HG03135 (cell line): Measurements from ENCODE around the gene CCDC106.
A peak's percentile ranks its signal among the peaks of the same experiment; 100 is the strongest.

Experiments used
- ATAC-seq: cut with Tn5 transposase; IDR thresholded peaks from one replicate; pipeline ENCODE4 v1.9.1; 2021; ENCODE audit warnings: mild to moderate bottlenecking, moderate library complexity; ENCODE audit not compliant: unreplicated experiment

The CCDC106 gene

GRCh38 chr19:55667006-55667381, 19.0 kb downstream of the CCDC106 start:
- no peak for ATAC-seq

DNA sequence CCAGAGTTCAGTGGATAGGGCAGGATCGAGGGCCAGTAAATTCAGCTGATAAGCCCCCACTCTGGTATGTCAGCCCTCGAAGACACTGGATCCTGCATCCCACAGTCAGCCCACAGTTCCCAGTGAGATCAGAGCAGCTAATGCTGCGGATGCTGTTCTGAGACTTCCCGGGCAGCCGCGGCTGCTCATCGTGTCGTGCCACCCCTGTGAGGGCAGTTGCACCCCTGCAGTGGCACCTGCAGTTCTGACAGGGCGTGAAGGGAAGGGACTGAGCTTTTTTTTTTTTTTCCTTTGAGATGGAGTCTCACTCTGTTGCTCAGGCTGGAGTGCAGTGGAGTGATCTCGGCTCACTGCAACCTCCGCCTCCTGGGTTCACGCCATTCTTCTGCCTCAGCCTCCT, 19.5 kb downstream of the CCDC106 start:
- ATAC-seq, result no peak

DNA sequence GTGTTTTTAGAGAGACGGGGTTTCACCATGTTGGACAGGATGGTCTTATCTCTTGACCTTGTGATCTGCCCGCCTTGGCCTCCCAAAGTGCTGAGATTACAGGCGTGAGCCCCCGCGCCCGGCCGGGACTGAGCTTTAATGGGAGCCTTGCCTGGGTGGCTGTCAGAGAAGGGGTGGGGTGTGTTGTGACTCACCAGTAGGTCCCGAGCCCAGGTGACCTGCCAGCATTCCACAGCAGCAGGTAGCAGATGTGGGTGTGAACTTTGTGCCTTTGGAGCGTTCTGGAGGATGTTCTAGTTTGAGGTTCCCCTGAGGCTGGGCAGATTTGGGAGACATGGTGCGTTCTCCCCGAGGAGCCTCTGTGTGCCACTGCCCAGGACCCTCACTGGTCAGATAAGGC, 19.9 kb downstream of the CCDC106 start:
- no peak for ATAC-seq

DNA sequence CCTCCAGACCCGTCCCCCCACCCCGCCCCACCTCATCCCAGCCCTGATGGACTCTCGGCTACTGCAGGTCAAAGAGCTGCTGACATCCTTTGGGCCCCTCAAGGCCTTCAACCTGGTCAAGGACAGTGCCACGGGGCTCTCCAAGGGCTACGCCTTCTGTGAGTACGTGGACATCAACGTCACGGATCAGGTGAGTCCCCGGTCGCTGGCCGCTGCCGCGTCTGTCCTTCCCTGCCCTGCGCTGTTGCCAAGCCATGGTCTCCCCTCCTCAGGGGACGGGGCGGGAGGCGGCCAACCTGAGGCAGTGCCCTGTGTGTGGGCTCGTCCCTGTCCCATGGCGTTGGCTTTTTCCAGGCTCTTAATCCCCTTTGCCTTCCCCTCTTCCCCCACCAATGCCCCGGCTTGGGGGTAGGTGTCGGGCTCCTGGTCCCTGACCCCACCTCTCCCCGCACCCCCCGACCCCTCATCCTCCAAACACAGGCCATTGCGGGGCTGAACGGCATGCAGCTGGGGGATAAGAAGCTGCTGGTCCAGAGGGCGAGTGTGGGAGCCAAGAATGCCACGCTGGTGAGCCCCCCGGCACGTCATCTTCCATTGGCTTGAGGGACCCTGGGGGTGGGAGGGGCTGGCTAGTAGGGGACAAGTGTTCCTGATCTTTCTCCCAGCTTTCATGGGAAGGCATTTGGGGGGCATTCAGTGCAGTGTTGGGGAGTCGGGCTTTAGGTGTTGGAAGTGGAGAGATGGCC, 20.8 kb downstream of the CCDC106 start:
- no peak for ATAC-seq

- no peak for ATAC-seq
Observed at GRCh38 chr19:55669418-55670279, 21.6 kb downstream of the CCDC106 start.

GRCh38 chr19:55670280-55671053, 22.5 kb downstream of the CCDC106 start:
- ATAC-seq, result no peak

GRCh38 chr19:55671054-55671378, 23.0 kb downstream of the CCDC106 start:
- ATAC-seq, result no peak

- no peak for ATAC-seq
Observed at GRCh38 chr19:55672418-55672817, 24.4 kb downstream of the CCDC106 start.

DNA sequence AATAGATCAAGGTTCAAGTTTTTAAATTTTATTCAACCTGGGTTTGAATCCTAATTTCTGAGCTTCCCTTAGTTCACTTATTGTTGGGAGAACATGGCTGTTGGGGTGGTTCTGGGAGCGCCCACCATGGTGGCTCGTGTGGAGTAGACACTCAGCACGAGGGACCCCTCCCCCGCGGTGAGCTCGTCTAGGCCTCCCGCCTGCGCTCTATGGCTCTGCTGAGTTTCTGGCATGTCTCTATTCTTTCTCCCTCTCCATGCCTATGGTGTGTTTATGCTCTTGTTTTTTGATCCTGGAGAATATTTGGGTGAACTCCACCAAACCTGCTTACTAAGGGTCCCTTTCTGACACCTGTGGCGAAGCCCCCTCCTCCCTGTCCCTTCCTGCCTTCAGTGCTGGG, 25.5 kb downstream of the CCDC106 start:
- no peak for ATAC-seq

GRCh38 chr19:55673889-55674288, 25.9 kb downstream of the CCDC106 start:
- ATAC-seq, result no peak

DNA sequence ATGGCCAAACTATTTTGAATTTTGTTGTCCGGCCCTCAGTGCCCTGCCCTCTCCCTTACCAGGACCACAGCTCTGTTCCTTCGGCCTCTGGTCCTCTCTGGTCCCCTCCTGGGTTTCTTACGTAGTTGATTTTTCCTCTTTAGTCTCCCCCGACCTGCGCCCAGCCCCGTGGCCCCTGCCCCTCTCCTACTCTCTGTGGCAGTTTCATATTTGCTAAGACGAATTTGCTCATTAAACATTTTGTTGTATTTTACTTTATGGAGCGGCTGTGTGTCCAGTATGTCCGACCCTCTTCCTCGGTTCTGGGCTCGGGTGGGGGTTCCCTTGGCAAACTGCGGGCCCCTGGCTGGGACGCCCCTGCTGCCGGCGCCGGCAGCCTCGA, 26.4 kb downstream of the CCDC106 start:
- no peak for ATAC-seq

- peak; percentile 61 for ATAC-seq
Observed at GRCh38 chr19:55674841-55675660, 27.0 kb downstream of the CCDC106 start, which contains the start of gene EPN1. TSS of gene EPN1 (plus strand) at chr19:55675226. CDS start at chr19:55678628, 3,402 bp downstream.

DNA sequence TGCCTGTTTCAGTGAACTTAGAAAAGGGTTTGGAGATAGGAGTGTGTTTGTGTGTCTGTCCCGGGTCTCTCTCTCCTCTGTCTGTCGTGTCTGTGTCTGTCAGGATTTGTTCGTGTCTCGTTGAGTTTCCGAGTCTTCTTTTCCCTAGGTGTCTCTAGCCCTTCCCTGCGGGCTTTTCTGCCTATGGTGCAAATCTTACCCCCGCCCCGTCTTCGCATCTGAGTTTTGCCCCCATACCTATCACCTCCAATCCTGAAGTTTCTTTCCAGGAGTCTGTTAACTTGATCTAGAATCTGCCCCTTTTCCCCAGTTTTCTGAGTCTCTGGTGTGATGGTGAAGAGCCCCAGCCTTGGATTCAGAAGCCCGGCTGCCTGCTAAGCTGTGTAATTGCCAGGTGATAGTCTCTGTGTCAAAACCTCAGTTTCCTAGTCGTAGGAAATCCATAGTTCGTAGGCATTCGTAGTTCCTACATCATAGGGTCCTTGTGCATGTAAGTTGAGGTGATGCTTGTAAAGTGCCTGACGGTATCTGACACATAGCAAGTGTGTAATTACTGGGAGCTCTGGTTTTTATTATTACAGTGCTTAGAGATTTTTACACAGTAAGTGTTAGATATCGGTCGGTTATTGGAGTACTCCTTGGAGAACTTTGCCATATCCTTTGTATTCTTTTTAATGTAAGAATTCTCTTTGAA, 27.8 kb downstream of the CCDC106 start:
- ATAC-seq, result no peak

DNA sequence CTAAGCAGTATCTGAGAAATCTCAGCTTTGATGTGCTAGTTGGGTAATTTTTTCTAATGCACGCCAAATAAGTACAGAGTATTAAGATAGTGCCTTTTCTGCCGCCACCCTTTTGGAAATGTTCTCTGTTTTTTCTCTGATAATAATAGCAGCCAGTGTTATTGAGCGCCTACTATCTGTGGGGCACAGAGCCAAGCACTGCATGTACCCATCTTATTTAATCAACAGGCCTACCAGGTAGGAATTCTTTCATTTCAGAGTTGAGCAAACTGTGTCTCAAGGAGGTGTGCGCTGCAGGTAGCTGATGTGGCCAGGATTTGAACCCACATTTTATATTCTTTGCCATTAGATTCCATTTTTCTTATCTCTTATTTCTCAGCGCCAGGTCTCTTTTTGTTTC, 28.4 kb downstream of the CCDC106 start:
- ATAC-seq, result no peak

GRCh38 chr19:55676889-55677505, 29.0 kb downstream of the CCDC106 start:
- ATAC-seq, result no peak

DNA sequence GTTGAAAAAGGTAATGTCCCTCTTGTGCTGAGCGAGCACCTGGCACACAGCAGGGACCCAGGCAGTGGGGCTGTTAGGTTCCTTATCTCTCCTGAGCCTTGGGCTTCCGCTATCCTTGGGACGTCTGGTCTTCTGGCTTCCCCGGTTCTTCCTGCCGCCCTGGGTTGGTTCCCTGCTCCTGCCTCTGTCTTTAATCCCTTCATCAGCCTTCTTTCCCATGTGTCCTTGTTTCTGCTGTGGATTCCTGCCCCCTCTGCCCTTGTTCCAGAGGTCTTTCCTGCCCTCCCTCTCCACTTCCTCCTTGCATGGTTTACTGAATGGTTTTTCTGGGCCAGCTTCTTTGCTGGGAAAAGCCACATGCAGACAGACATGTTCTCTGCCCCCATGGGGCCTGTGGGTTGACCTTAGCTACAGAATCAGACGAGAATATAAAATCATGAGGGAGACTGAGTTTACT, 29.6 kb downstream of the CCDC106 start:
- no peak for ATAC-seq

- ATAC-seq, result peak; percentile 68
Observed at GRCh38 chr19:55678121-55678671, 30.2 kb downstream of the CCDC106 start.

GRCh38 chr19:55679343-55680257, 31.6 kb downstream of the CCDC106 start:
- ATAC-seq, result no peak
